ENCODE results near the gene CREB1.

- TF ChIP-seq CTCF (IDR thresholded peaks at IDR 0.05): no peak
- TF ChIP-seq EZH2 (IDR thresholded peaks at IDR 0.05; ENCODE audit: borderline replicate concordance, insufficient read depth, low read depth, low read length, poor library complexity, severe bottlenecking): no peak
Measured at GRCh38 chr2:207505728-207506127, 24.0 kb upstream of the CREB1 start.

Measured in B cell (primary cell).